CD4-positive, alpha-beta T cell treated with Interleukin-21 for 1 hour (primary cell): ENCODE measurements around the gene SNCB.

Experiments used
- DNase-seq: peaks from one replicate; pipeline ENCODE4 v3.0.0-alpha.2; 2020

Gene SNCB

GRCh38 chr5:176643491-176644219 is 13.3 kb upstream of the SNCB start:
- DNase-seq, result no peak

DNA sequence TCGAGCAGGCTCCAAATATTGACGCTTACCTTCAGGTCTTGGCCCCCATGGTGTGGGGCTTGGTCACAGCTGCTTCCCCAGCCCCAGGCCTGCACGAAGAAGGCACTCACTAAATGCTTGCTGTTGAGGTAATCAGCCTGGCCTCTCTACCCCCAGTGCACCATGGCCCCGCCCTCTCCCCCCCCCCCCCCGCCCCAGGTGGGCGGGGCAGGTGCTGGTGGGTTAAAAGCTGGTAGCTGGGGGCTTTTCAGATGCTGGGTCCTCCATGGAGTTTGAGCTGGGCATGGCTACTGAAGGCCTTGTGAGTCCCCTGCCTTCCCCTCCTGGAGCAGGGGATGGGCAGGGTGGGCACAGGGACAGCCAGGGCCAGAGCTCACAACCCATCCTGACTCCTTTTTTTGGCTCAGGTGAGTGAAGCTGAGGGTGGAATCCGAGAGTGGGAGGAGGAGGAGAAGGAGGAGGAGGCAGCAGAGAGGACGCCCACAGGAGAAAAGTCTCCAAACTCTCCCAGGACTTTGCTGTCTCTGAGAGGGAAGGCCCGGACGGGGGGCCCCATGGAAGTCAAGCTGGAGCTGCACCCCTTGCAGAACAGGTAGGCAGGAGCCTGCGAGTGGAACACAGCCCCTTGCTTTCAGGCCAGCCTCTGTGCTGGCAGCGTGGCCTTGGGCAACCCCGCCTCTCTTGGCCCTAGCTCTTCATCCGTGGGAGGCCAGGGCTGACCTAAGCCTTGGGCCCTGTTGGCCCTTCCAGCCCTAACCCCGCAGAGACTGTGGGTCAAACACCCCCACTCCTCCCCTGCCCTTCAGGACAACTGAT is 12.5 kb upstream of the SNCB start:
- DNase-seq, result no peak

- no peak for DNase-seq
Observed at GRCh38 chr5:176640616-176641015, 10.3 kb upstream of the SNCB start.

- no peak for DNase-seq
Observed at GRCh38 chr5:176639981-176640380, 9.6 kb upstream of the SNCB start.

GRCh38 chr5:176639208-176639607 is 8.9 kb upstream of the SNCB start:
- DNase-seq, result no peak

GRCh38 chr5:176638437-176638836 is 8.1 kb upstream of the SNCB start:
- no peak for DNase-seq

DNA sequence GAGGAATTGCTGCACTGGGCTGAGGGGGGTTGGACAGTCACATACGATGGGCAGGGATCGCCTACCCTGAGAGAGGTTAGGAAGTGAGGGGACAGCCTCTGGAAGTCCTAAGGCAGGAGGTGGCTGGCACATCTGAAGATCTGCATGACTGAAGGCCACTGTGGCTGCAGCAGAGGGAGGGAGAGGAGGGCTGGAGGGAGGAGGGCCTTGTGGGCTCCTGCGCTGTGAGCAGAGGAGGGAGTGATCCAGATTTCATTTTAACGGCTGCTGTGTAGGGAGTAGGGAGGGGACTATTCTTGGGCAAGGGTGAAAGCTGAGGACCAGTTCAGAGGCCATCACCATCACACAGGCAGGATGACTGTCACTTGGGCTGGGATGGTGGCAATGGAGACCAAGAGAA is 7.2 kb upstream of the SNCB start:
- no peak for DNase-seq

DNA sequence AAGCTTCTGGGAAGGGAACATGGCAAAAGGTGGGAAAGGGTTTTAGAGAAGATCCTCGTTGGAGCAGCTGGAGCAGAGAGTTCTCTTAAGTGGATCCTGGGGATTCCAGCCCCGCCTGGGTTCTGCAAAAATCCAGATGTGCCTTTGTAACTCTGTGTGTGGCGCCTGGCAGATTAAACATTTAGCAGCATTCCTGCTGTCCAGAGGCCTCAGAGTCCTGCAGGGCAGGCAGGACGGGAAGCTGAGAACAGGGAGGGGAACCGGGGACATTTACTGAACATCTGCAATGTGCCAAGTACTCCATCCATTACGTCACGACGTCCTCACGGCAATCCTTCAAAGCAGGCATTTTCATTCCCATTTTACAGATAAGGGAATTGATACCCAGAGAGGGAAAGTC is 6.1 kb upstream of the SNCB start:
- no peak for DNase-seq

GRCh38 chr5:176633598-176633997 is 3.3 kb upstream of the SNCB start:
- DNase-seq, result no peak

- DNase-seq, result no peak
Observed at GRCh38 chr5:176632745-176633144, 2.4 kb upstream of the SNCB start.

DNA sequence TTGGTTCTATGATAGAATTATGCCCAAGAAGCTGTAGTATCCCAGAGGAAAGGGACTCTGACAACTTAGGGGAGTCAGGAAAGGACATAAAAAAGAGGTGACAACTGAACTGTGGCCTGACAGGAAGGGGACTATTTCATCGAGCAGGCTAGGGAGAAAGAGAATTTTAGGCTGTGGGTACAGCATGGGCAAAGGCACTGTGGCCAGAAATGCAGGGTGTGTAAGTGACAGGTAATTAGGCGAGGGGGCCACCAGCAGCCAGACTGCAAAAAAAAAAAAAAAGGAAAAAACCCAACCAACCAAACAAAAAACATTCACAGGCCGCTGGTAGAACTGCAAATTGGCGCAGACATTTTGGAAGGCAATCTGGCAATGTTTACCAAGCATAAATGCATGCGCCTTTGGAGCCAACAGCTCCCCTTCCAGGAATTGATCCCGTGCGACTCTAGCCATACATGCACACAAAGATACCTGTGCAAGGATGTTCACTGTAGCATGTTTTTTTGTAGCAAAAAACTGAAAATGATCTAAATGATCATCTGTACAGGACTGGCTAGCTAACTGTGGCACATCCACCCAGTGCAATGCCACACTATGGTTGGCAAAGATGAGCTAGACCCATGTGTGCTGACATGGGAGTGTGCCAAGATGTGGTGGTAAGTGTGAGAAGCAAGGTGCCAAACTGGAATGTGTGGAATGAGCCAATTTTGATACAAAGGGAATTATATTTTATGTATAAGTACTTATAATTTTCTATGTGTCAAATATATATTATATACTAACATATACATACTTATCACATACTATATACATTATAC is 1.3 kb upstream of the SNCB start:
- no peak for DNase-seq

GRCh38 chr5:176630681-176631222 is 418 bp upstream of the SNCB start:
- DNase-seq, result no peak

DNA sequence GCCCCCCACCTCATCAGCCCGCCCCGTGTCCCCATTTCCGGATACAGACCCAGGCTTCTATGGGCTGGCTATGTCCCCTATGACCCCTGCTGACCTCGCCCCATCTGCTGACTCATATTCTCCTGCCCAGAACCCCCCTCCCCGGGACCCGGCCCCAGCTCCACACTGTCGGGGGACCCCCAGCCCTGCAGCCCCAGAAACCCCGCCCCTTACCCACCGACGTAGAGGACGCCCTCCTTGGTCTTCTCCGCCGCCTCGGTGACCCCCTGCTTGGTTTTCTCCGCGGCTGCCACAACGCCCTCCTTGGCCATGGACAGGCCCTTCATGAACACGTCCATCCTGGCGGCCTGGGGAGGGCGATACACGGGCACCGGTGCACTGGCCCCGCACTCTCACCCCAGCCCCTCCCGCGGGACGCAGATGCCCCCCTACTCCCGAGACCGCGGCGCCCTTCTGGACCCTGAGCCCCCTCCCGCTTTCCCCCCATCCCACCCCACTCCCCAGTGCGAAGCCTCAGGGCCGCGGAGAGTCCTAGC is 949 bp downstream of the SNCB start:
- DNase-seq, result no peak

DNA sequence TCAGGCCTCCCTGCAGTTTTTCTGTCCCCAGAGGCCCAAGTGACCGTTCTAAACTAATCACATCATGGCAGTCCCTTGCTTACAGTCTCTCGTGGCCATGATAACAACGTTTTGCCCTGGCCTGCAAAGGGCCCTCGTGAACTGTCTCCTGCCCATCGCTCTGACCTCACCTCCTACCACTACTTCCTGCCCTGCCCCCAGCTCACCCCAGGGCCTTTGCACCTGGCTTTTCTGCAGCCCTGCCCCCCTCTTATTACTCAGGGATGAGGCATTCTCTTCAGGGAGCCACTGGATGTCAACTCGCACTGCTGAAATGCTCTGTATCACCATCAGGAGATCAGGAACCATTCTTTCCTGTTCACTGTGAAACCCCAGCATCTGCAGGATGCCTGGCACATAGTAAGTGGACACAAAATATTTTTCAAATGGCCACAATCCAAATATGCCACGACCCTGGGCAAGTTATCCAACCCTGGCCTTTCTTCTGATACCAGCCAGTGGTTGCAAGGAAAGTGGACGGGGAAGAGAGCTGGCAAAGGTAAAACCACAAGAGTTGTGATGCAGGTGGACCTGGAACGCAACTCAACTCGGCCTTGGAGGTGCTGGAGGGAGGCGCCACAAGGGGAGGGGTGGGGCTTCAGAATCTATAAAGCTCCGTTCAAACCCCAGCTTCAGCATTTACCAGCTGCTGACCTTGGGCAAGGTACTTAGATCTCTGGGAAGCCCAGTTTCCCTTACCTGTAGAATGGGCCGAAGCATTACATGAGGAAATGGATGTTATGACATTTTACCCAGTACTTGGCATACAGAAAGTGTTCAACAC is 1.7 kb downstream of the SNCB start:
- DNase-seq, result no peak

- no peak for DNase-seq
Observed at GRCh38 chr5:176627582-176627981, 2.8 kb downstream of the SNCB start.

DNA sequence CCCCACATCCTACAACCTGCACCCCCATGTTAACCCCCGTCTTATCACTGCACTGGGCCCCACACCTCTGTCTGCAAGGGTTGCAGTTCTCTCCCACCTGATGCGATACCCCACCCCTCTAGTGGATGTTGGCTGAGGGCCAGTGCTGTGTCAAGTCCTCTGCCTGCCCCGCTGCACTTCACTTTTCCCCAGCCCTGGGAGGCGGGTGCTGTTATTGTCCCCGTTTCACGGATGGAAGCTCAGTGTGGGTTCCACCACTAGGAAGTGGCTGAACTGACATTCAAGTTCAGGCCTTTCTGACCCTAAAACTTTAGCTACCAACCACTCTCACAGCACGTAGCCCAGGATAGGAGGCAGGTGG is 3.5 kb downstream of the SNCB start:
- DNase-seq, result no peak

- DNase-seq, result no peak
Observed at GRCh38 chr5:176625966-176626875, 4.1 kb downstream of the SNCB start.

- DNase-seq, result no peak
Observed at GRCh38 chr5:176625512-176625911, 4.8 kb downstream of the SNCB start.

DNA sequence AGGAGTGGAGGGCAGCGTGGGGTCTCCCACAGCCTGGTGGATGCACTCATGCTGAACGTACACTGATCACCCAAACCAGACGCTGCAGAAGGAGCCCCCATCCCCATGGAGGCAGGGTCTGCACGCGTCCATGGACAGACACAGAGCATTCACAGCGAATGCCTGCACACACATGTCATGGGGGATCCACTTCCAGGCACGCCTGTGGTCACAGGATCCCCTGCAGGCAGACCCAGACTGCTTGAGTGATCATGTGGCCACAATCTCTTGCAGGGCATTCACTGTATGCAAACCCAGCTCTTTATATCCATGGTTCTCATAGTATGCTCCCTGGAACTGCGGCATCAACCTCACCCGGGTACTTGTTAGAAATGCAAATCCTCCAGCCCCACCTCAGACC is 5.4 kb downstream of the SNCB start:
- no peak for DNase-seq

- no peak for DNase-seq
Observed at GRCh38 chr5:176624142-176624541, 6.2 kb downstream of the SNCB start.

DNA sequence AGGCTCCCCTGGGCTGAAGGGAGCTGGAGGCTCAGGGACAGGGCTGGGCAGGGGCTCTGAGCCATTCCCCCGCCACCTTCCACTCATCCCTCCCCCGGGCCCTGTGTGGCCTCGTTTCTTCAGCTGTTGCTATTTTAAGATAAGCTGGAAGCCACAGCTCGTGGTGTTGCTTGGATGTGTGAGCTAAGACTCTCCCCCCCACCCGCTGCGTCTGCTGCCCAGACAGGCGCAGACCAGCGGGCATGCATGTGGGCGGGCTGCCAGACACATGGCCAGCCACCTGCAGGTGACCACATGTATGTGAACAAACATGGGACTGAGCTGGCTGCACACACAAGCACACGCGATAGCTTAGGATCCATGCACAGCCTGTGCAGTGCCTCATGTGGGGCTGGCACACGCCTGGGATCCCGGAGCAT is 8.7 kb downstream of the SNCB start:
- no peak for DNase-seq
